Mucosa of stomach (tissue), 1 donor: ENCODE measurements around the gene KRT6B.

ENCODE experiments used
- H3K27me3 ChIP-seq: one replicate; pipeline ENCODE4 v1.7.0; 2013; ENCODE audit warnings: mild to moderate bottlenecking, low read length; ENCODE audit not compliant: control insufficient read depth, insufficient read depth
- H3K36me3 ChIP-seq: one replicate; pipeline ENCODE4 v1.7.0; 2013; ENCODE audit warnings: low read length; ENCODE audit not compliant: control insufficient read depth, insufficient read depth
- H3K4me1 ChIP-seq: one replicate; pipeline ENCODE4 v1.7.0; 2013; ENCODE audit warnings: mild to moderate bottlenecking, low read length; ENCODE audit not compliant: control insufficient read depth, insufficient read depth
- H3K4me3 ChIP-seq: one replicate; pipeline ENCODE4 v1.7.0; 2013; ENCODE audit warnings: low read length
- H3K9ac ChIP-seq: one replicate; pipeline ENCODE4 v1.7.0; 2013; ENCODE audit warnings: mild to moderate bottlenecking, low read length, moderate library complexity
- H3K9me3 ChIP-seq: one replicate; pipeline ENCODE4 v1.7.0; 2013; ENCODE audit warnings: mild to moderate bottlenecking, low read length, moderate library complexity; ENCODE audit not compliant: control insufficient read depth
- donor health status: Pancreatic carcinoma.

The KRT6B gene

DNA sequence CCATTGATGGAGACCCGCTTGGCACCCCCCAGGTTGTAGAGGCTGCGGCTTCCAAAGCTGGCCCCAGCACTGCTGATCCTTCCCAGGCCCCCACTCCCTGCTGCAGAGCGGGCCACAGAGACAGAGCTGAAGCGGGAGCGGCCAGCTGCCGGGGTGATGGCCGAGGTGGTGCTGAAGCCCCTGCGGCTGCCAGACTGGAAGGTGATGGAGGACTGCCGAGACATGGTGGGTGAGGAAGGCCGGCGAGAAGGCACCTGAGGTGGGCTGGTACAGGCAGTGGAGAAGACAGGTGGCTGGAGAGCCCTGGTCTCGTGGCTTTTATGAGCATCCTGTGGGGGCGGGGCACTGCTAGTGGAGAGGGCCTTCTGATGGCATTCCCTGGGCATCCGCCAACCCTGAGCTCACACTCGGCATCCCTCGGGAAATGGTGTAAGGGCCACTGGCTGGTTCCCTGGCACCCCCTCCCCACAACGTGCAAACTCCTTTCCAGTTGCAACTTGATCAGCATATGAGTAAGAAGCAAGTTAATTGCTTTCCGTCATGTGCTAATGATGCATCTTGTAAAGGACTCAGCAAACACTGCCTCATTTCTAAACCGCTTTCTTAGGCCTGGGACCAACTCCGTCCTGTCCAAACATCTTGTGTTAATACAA is 17.7 kb downstream of the KRT6B start, which contains the start of gene KRT75:
Gene KRT75, minus strand, starts transcription at position 291 of the 653 bp plus-strand sequence. Its CDS starts 67 bp downstream, at position 224.
- Histone ChIP-seq H3K27me3 (peaks cover 7% of the 10 kb centered on the region), H3K9me3 (no peaks in the 10 kb centered on the region), H3K36me3 (no peaks in the 10 kb centered on the region), H3K9ac (no peak within 1 kb of the TSS), H3K4me3 (no peak within 1 kb of the TSS), H3K4me1 (peaks cover 34% of the 10 kb centered on the region)

DNA sequence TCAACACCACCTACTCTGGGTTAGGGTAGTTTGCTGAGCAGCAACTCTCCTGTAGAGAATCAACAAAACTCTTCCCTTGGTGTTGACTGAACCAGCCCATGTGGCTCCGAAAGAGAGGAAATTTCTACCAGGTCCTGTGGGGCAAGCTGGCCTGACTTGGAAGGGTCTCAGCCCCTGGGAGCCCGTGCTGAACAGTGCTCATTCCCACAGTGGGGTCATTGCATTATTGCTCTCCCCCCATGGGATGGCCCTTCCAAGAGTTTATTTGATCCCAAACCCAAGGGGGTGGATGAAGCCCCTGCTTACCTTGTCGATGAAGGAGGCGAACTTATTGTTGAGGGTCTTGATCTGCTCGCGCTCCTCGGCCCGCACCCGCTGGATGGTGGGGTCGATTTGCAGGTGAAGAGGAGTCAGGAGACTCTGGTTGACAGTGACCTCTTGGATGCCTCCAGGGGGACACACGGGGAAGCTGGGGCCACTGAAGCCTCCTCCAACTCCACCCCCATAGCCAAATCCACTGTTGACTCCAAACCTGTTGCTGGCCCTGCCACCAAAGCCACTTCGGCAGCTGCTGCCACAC is 18.4 kb downstream of the KRT6B start:
- H3K36me3 ChIP-seq, result no peaks in the 10 kb centered on the region
- no peak overlapping the region for H3K4me3 ChIP-seq
- peaks cover 29% of the 10 kb centered on the region for H3K4me1 ChIP-seq
- no peaks in the 10 kb centered on the region for H3K9me3 ChIP-seq
- no peak overlapping the region for H3K9ac ChIP-seq
- peaks cover 7% of the 10 kb centered on the region for H3K27me3 ChIP-seq

DNA sequence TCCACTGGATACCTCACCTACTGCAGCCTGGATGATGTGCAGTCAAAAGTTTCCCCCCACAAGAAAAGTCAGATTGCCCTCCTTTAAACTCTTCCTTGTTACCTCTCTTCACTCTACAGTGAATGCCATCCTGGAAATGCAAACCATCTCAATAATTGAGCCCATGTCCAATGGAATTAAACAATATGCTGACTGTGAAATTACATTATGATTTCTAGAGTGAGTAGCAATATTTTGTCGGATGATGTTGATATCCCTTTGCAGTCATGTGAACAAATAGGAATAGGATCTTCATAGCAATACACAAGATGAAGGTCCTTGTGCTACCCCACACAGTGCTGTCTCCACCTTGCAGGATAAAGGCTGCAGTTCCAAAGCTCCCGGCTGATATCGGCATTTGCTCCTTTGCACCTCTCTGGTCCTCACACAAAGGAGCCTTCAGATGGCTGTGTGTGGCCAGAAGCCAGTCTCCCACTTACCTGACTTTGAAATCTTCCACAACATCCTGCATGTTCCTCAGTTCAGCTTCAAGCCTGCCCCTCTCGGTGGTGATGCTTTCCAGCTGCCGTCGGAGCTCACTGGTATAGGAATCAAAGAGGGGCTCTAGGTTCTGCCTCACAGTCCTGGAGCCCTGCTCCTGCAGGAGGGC is 19.3 kb downstream of the KRT6B start:
- H3K4me1 ChIP-seq, result peaks cover 27% of the 10 kb centered on the region
- H3K27me3 ChIP-seq, result peaks cover 7% of the 10 kb centered on the region
- H3K9ac ChIP-seq, result no peak overlapping the region
- H3K36me3 ChIP-seq, result no peaks in the 10 kb centered on the region
- no peaks in the 10 kb centered on the region for H3K9me3 ChIP-seq
- H3K4me3 ChIP-seq, result no peak overlapping the region

GRCh38 chr12:52428121-52428520 is 23.8 kb downstream of the KRT6B start:
- H3K9me3 ChIP-seq, result no peaks in the 10 kb centered on the region
- peaks cover 7% of the 10 kb centered on the region for H3K27me3 ChIP-seq
- no peak overlapping the region for H3K9ac ChIP-seq
- H3K4me1 ChIP-seq, result no peaks in the 10 kb centered on the region
- H3K4me3 ChIP-seq, result no peak overlapping the region
- no peaks in the 10 kb centered on the region for H3K36me3 ChIP-seq

DNA sequence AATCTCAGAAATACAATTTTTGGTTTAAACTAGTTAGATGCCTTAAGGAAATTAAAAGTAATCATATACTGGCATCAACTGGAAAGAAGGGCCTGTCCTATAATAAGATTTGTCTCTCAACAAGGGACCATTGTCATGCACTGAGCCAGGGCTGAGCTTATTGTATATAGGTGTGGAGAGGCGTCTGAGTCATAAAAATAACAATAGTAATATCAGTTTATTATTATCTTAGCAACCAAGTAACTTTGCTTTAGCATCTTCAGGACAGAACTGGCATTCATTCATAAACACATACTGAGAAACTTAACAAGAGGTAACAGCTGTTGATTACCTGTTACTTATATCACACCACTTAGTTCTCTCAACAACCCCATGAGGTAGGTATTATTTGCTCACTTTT is 24.9 kb downstream of the KRT6B start:
- Histone ChIP-seq H3K36me3 (no peaks in the 10 kb centered on the region), H3K9ac (no peak overlapping the region), H3K9me3 (no peaks in the 10 kb centered on the region), H3K4me3 (no peak overlapping the region), H3K27me3 (peaks cover 7% of the 10 kb centered on the region), H3K4me1 (no peaks in the 10 kb centered on the region)

DNA sequence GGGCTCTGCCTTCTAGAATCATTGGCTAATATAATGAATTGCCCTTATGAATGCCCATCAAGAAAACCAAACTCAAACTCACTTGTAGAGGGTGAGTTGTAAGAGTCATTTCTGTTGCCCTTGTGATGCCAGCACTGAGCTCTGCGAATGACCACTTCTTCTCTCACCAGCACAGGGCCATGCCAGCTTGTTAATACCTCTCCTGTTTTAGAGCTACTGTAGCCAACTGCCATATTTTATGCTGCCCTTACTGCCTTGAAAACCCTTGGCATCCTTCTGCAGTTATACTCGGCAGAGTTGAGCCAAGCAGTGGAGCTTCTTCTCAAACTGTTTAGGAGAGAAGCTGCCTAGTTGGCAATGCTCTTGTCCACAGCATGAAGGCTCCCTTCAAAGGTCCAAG is 25.9 kb downstream of the KRT6B start:
- Histone ChIP-seq H3K9ac (no peak overlapping the region), H3K4me1 (no peaks in the 10 kb centered on the region), H3K9me3 (no peaks in the 10 kb centered on the region), H3K27me3 (peaks cover 2% of the 10 kb centered on the region), H3K36me3 (no peaks in the 10 kb centered on the region), H3K4me3 (no peak overlapping the region)

- Histone ChIP-seq H3K27me3 (no peaks in the 10 kb centered on the region), H3K4me1 (no peaks in the 10 kb centered on the region), H3K9me3 (no peaks in the 10 kb centered on the region), H3K4me3 (no peak overlapping the region), H3K36me3 (no peaks in the 10 kb centered on the region), H3K9ac (no peak overlapping the region)
Measured at GRCh38 chr12:52425466-52425865, 26.5 kb downstream of the KRT6B start.

GRCh38 chr12:52423661-52424500 is 28.1 kb downstream of the KRT6B start:
- no peaks in the 10 kb centered on the region for H3K36me3 ChIP-seq
- H3K27me3 ChIP-seq, result no peaks in the 10 kb centered on the region
- H3K9ac ChIP-seq, result no peak overlapping the region
- no peaks in the 10 kb centered on the region for H3K4me1 ChIP-seq
- no peaks in the 10 kb centered on the region for H3K9me3 ChIP-seq
- no peak overlapping the region for H3K4me3 ChIP-seq

DNA sequence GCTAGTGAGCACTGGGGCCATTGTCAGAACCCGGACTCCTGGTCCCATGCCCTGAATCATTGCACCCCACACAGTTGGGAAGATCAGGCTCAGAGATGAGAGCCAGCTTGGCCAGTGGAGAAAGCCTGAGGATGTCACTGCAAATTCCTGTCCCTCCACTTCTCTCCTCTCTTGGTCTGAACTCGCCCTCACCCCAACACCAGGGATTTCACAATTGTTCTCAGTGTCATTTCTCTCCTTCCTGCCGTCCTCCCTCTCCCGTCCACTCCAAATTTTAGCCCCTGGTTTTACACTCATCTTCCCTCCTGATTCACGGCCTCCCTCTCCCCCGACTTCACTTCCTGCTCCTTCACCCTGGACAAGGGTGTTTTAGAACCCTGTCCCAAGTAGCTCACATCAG is 28.9 kb downstream of the KRT6B start:
- H3K9me3 ChIP-seq, result no peaks in the 10 kb centered on the region
- no peak overlapping the region for H3K9ac ChIP-seq
- no peaks in the 10 kb centered on the region for H3K4me1 ChIP-seq
- H3K36me3 ChIP-seq, result no peaks in the 10 kb centered on the region
- H3K27me3 ChIP-seq, result no peaks in the 10 kb centered on the region
- no peak overlapping the region for H3K4me3 ChIP-seq

DNA sequence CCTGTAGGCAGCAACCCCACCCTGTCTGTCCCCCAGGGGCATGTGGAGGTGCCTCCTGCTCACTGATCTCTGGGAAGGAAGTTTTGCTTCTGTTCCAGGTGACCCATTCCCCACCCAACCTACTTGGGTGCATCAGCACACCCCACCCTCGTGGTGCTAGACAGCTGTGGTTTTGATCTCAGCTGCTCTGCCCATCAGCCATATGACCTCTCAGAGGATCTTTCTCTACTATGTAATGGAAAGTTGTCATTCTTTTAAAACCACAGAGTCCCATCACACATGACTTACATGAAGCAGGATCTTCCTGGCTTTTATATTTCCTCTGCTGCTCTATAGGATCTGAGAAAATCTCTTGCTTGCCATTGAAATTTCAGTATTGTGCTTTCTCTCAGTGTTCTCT is 32.3 kb downstream of the KRT6B start:
- Histone ChIP-seq H3K9me3 (no peaks in the 10 kb centered on the region), H3K27me3 (no peaks in the 10 kb centered on the region)

DNA sequence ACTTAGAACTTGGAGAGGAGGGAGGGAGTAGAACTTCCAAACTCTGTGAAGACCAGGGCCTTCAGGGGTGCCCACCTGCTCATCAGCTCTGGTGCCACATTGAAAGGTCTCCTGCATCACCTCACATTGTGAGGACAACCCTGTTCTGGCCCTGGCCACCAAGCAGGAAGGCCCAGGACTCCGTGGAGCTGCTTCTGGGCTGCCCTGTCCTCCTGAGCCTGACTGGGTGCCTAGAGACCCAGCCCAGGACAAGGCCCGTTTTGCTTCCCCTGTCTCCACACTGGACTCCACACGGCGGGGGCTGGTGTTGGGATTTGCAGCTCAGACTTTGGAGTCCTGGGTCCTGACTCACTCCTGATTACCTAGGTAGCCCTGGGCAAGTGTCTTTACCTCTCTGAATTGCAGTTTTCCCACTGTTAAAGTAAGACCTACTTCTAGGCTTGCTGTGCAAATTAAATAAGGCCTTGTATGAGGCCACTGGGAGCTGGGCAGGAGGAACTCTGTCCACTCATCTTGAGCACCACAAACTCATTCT is 33.3 kb downstream of the KRT6B start:
- Histone ChIP-seq H3K4me3 (no peak overlapping the region), H3K27me3 (no peaks in the 10 kb centered on the region), H3K4me1 (no peaks in the 10 kb centered on the region), H3K9me3 (no peaks in the 10 kb centered on the region), H3K36me3 (no peaks in the 10 kb centered on the region), H3K9ac (no peak overlapping the region)

More for the DNA sequence above, 32.3 kb downstream of the KRT6B start:
- no peaks in the 10 kb centered on the region for H3K36me3 ChIP-seq
- H3K9ac ChIP-seq, result no peak overlapping the region
- no peaks in the 10 kb centered on the region for H3K4me1 ChIP-seq
- no peak overlapping the region for H3K4me3 ChIP-seq
